GM12891 (cell line): Measurements from ENCODE around the gene ILF2.

Experiments
- DNase-seq: peaks from one replicate; pipeline ENCODE4 v3.0.0; 2011; ENCODE audit warnings: low spot score; ENCODE audit not compliant: insufficient read length
- FAIRE-seq: peaks from 2 replicates; lab custom pipeline; 2011; peaks lifted over from hg19 to GRCh38; lab: Jason Lieb, UNC
- PAX5 ChIP-seq: IDR thresholded peaks from 2 replicates; pipeline ENCODE4 v1.6.1; 2011; ENCODE audit warnings: low read length, moderate library complexity, mild to moderate bottlenecking; ENCODE audit not compliant: insufficient read depth, severe bottlenecking
- POLR2A ChIP-seq: IDR thresholded peaks from 2 replicates; pipeline ENCODE4 v1.6.1; 2011; ENCODE audit warnings: low read depth, low read length, control low read depth
- POLR2AphosphoS5 ChIP-seq: IDR thresholded peaks from 2 replicates; pipeline ENCODE4 v1.6.1; 2011; ENCODE audit warnings: low read depth, low read length, control low read depth
- POU2F2 ChIP-seq: IDR thresholded peaks from 2 replicates; pipeline ENCODE4 v1.6.1; 2011; ENCODE audit warnings: low read depth, mild to moderate bottlenecking, control low read depth, low read length, moderate library complexity
- SPI1 ChIP-seq: IDR thresholded peaks from 2 replicates; pipeline ENCODE4 v1.6.1; 2011; ENCODE audit warnings: low read depth, low read length, control low read depth
- TAF1 ChIP-seq: IDR thresholded peaks from 2 replicates; pipeline ENCODE4 v1.6.1; 2011; ENCODE audit warnings: low read depth, low read length, control low read depth

Gene ILF2

GRCh38 chr1:153663211-153663610 lies 7.6 kb downstream of the ILF2 start:
- FAIRE-seq, result no peak
- no peak for TF ChIP-seq POU2F2
- no peak for TF ChIP-seq POLR2A
- no peak for TF ChIP-seq POLR2AphosphoS5
- TF ChIP-seq TAF1, result no peak
- TF ChIP-seq PAX5, result no peak
- no peak for TF ChIP-seq SPI1
- no peak for DNase-seq

- FAIRE-seq (no peak), DNase-seq (no peak)
Observed at GRCh38 chr1:153662269-153662668, 8.5 kb downstream of the ILF2 start.

DNA sequence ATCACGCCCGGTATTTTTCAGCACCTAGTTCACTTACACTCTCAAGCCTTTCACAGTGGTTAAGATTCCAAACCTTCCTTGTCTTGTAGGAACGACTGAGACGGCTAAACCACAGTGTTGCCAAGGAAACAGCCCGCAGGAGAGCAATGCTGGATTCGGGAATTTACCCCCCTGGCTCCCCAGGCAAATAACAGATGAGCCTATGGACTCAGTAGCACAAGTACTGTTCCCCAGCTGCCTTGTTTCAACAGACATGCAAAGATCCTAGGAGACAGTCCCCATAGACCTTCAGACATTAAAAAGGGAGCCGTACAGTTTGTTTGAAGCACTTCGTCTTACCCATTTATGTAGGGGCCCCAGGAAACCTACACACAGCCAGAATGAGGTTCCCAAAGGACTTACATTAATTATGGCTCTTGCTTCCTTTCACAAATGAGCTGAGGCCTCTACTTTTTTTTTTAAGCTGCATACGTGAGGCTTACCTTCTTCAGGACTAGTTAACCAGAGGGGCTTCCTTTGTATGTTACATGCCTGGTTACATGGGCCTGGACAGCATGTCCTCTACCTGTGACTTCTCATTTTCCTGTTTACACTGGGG lies 9.6 kb downstream of the ILF2 start:
- no peak for FAIRE-seq
- TF ChIP-seq TAF1 (no peak), POLR2AphosphoS5 (peak; percentile 86), POLR2A (peak; percentile 30; the same call in 1 of the 2 replicates), PAX5 (no peak), SPI1 (no peak), POU2F2 (no peak)
- DNase-seq, result no peak

More at GRCh38 chr1:153662269-153662668, 8.5 kb downstream of the ILF2 start:
- no peak for TF ChIP-seq POU2F2
- TF ChIP-seq POLR2AphosphoS5, result no peak
- TF ChIP-seq TAF1, result no peak
- TF ChIP-seq PAX5, result no peak
- TF ChIP-seq SPI1, result no peak

DNA sequence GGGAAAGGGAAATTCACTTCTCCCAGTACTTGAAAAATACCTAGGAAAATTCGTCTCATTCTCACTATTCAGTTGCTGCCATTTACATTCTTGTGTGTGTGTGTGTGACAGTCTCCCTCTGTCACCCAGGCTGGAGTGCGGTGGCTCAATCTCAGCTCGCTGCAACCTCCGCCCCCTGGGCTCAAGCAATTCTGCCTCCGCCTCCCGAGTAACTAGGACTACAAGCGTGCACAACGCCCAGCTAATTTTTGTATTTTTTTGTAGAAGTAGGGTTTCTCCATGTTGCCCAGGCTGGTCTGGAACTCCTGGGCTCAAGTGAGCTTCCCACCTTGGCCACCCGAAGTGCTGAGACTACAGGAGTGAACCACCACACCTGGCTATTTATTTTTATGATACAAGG lies 11.1 kb downstream of the ILF2 start:
- DNase-seq (no peak), FAIRE-seq (no peak)
- TF ChIP-seq POLR2A (no peak), POLR2AphosphoS5 (no peak), TAF1 (no peak), POU2F2 (no peak), PAX5 (no peak), SPI1 (no peak)

GRCh38 chr1:153659175-153659534 lies 11.6 kb downstream of the ILF2 start:
- no peak for DNase-seq
- FAIRE-seq, result peak; percentile 31
- TF ChIP-seq TAF1 (no peak), PAX5 (no peak), POLR2AphosphoS5 (no peak), POLR2A (no peak), POU2F2 (no peak), SPI1 (no peak)

DNA sequence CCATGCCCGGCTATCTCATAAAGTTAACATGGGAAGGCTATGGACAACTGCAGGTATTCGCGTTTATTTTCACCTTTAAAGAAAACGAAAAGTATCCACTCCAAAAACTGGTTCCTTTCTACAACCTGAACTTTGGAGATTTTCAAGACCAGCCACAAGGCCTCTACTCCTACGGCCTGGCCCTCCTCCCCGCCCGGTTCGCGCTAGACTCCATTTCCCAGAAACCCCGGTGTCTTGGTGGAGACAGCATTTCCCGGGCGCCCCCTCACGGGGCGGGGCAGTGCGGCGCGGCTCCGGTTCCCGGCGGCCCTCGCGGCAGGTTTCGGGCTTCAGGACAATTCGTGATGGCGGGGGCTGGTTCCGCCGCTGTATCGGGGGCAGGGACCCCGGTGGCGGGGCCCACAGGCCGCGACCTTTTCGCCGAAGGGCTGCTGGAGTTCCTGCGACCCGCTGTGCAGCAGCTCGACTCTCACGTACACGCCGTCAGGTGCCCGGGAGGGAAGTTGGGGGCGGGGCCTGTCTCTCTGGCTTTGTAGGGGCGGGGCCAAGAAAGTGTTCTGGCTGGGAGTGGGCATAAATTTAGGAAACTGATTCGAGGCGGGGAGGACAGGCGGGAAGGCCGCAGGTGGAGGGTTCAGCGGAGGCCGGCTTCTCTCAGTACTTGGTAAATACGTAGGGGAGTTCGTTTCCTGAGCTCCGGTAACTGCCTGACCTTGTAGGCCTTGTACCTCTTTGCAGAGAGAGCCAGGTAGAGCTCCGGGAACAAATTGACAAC lies 12.2 kb downstream of the ILF2 start, which contains the start of gene SNAPIN:
TSS of gene SNAPIN (plus strand) at position 304 of the 775 bp plus-strand sequence. CDS start at position 345, 41 bp downstream.
- DNase-seq, result peak; percentile 87
- peak; percentile 87 for FAIRE-seq

DNA sequence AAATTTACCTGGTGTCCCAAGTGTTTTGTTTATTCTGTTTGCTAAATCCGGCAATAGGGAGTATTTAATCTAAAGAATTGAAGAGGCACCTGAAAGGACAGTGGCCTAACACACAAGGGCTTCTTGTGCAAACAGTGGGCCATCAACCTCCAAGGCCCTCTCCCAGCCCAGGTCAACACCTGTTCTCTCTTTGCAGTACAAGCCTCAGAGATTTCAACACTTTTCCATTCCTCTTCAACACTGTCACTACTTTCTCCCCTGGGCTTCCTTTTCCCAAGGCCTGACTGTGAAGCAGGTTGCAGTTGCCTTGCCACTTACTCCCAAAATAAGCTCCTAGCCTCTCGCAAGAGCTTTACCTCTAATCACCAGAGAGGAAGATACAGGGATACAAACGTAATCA lies 15.5 kb downstream of the ILF2 start:
- DNase-seq, result no peak
- FAIRE-seq, result no peak
- TF ChIP-seq POLR2A (no peak), POLR2AphosphoS5 (no peak), SPI1 (no peak), POU2F2 (no peak), PAX5 (no peak), TAF1 (no peak)

More for the DNA sequence above, 12.2 kb downstream of the ILF2 start, which contains the start of gene SNAPIN:
- TF ChIP-seq PAX5 (no peak), POLR2A (peak; percentile 80), POLR2AphosphoS5 (peak; percentile 74), POU2F2 (0 out of 2 replicates have a peak, but pooled peaks have one; percentile 21), TAF1 (peak; percentile 78; the same call in 1 of the 2 replicates), SPI1 (no peak)

DNA sequence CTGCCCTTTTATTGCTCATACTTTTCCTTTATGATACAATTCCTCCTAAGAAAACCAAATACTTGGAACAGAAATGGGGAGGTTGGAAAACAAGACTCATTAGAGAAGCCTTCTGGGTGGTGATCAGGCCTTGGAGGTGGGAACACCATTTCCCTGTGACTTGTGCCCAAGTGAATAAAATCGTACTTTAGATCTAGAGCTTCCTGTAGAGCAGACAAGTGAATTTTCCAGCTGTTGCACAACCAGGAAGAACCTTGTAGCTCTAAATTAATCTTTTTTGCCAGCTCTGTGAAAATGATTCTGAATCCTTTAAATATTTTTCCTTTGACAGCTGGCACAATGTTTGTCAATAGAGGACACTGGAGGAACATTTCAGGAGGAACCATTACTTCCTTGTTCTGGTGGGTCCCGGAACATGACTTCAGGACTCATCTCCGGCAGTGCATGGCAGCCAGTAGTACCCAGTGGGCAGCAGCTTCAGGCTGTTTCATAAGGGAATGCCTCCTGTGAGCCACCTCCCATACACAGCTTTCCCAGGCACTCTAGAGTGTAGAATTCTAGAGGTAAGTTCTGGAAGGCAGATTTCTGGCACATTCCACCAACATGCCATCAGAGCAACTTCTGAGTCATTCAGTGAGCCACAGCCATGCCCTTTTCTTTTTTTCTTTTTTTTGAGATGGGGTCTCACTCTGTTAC lies 17.8 kb downstream of the ILF2 start:
- FAIRE-seq (no peak), DNase-seq (no peak)
- TF ChIP-seq PAX5 (no peak), SPI1 (no peak)

- TF ChIP-seq POU2F2 (no peak), POLR2A (no peak), SPI1 (no peak), TAF1 (no peak), POLR2AphosphoS5 (no peak), PAX5 (no peak)
- FAIRE-seq, result no peak
- no peak for DNase-seq
Observed at GRCh38 chr1:153651771-153652170, 19.0 kb downstream of the ILF2 start.
